GM18870 (cell line): Measurements from ENCODE around the gene USP7.

Experiments used
- ATAC-seq: cut with Tn5 transposase; IDR thresholded peaks from one replicate; pipeline ENCODE4 v1.9.1; 2021; ENCODE audit warnings: moderate library complexity; ENCODE audit not compliant: unreplicated experiment

Gene USP7

DNA sequence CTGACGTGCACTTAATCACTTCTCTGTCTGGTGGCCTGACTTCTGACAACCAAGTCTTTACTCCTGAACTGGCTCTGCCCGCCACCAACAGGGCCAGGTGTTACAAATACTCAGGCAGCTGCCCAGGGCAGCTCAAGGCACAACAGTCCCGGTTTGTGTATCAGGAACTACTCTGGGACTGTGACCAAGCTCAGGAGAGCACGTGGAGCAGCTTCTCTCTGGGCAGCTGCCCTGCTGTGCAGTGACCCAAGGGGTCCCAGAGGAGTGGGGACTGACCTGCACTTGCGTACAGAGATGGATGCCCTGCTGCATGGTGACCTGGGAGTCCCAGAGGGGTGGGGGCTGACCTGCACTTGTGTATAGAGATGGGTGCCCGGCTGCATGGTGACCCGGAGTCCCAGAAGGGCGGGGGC, 59.7 kb downstream of the USP7 start:
- no peak for ATAC-seq

DNA sequence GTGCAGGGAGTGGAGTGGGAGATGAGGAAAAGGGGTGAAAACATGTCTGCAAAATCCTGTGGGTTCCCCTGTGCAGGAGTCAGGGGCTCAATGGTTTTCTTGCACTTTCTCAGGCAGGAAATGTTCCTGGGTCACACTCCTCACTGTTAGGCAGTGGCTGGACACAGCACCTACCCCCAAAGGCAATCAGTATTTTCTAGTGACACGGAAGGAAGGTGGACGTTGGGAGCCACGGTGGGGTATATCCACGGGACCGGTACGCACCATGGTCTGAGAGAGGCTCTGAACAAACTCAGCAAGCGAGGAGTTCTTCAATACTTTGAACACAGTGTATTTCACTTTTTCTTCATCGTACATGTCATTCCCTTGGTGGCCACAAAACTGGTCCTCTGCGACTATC, 60.7 kb downstream of the USP7 start:
- no peak for ATAC-seq

DNA sequence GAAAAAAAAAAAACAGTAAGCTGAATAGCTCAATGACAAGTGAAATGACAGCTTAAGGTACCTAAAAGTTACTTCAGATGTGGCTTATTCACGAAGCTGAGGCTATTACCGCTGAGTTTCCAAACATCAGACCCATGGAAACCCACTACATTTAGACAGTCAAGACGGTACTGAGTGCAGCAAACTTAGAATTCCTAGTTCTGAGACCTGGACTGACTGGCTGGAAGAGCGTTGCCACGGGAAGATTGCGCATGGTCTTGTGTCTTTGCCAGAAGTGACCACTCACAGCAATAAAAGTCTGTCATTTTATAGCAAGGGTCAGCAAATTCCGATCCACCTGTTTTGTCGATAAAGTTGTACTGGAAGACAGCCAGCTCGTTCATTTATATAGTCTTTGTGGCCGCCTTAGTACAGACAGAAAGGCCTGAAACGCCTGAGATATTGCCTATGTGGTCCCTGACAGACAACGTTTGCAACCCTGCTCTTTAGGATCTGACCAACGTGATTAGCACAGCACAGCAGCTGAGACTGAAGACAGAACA, 62.3 kb downstream of the USP7 start:
- no peak for ATAC-seq

DNA sequence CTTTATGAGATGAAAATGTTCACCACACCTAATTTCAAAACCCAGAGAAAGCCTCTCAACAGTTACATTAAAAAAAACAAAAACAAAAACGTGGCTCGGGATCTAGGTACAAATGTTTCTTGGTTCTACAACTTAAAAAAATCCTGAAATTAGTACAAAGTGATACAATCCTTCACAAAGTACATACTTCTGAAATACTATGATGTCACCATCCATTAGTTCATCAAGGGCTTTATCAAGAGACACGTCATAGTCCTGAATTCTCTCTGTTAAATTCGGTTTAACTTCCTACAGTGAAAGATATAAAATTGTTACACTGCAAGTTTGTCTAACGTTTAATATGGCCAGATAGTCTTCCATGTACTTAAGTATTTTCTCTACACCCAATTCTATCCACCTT, 63.4 kb downstream of the USP7 start:
- no peak for ATAC-seq

DNA sequence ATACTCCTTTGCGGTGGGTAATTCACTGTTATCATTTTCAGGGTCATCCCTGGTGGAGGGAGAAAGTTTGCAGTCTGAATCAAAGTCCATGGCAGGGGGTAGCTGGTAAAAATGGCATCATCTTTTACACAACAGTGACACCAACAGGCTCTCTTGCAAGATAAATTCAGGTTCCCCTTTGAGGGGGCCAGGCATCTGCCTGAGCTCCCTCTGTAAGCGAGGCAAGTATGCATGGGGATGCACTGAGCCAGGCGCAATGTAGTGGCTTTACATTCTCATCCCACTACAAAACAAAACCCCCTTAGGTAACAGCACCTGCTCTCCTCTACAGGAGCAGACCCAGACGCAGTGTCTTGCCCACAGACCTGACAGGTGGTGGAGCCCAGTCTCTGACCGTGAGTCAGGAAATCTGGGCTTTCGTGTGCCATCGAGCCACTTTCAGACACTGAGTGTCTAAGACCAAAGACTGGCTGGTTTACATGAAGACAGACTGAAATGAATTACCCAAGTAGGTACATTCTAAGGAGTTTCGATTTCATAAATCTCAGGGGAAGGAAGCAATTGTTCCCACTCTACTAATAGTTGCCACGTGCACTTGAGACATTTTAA, 63.9 kb downstream of the USP7 start:
- ATAC-seq, result no peak

DNA sequence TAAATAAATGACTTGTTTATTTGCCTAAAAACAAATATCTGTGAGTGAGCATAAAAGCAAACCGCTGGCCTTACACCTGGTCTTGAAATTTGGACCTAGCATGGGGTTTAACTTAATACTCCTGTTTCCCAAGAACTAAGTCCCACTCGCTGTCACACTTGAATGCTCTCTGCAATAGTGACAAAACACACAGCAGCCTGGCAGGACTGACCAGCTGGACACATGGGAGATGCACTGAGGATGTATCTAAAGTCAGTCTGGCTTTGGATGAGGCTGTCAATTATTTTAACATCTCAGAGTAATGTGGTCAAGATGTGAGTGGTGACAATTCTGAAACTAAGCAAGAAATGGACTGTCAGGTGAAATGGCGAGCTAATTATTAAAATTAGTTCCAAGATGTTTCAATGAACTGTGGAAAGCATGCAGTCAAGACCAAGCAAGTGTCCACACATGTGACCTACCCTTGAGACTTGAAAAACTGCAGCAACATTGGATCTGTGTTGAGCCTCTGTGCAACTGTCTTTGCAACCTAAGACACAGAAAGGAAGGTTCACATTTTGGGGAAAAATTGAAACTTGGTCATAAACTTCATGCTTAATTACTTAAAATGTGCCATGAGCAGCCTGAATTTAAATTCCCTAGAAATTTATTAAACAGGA, 64.9 kb downstream of the USP7 start:
- no peak for ATAC-seq

DNA sequence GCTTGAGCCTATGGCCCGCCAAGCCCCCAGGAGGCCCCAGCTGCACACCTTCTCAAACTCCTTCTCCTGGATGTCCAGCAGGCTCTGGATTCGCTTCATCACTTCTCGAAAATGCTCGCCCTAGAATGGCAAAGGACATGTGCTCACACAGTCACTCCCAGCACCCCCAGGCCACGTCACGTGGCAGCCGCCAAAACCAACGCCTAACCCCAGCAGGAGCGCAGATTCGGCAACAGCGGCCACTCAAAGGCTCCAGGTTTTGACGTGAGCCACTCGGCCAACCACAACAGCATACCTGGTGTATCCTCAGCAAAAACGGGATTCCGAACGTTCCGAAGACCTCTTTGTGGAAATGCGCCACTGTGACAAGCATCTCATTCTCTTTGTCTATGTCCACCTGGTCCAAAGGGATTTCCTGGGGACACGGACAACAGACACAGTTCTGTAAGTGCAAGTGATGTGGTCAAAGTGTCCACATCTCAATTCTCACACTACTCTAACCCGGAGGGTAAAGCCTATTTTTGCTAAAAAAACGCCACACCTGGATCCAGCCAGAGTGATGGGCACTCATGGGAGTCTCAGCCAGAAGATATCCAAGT, 68.9 kb downstream of the USP7 start:
- ATAC-seq, result no peak

DNA sequence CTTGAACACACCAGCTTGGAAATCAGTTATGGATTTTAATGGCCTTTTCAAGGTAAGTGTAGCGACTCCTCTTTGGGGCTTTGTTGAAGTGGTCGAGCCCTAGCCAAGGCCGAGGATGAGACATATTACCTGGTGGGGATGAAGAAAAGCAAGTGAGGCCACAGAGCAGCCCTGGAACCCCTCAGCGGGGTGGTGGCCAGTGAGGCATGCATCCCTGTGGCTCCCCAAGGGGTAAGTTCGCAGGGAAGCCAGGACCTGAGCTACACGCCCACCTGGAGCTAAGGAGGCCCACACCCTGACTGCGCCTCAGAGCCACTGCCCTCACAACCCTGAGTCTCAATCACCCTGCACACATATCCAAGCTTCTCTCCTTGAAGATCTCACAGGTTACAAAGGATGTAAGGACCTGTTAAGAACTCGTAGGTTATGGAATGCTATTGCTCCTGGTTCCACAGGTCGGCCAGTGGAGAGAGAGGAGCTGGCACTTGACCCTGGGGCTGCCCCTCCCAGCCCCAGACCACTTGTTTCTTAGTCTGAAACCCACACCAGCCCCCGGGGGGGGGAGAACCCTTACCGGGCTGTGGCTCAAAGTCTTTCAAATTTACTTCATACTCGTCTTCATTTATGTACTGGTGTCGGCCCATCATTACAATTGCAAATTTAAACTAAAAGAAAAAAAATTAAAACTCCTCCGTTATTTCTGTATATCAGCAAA, 69.6 kb downstream of the USP7 start:
- ATAC-seq, result no peak

DNA sequence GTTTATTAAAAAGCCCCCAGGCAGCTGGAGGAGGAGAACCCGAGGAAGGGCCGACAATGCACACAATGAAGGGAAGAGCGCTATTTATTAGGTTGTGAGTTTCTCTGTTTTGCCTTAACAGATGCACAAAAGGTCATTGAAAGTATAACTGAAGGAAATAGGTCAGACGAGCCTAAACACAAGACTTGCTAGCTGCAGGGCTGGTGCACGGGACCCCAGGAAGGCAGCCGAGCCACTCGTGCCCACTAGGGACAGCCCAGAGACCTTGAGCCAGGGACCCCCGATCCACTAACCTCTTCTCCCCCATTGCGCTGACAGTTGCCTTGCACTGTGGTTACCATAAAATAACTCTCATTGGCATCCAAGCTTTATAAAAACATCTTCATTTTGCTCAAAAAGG, 70.3 kb downstream of the USP7 start:
- no peak for ATAC-seq

DNA sequence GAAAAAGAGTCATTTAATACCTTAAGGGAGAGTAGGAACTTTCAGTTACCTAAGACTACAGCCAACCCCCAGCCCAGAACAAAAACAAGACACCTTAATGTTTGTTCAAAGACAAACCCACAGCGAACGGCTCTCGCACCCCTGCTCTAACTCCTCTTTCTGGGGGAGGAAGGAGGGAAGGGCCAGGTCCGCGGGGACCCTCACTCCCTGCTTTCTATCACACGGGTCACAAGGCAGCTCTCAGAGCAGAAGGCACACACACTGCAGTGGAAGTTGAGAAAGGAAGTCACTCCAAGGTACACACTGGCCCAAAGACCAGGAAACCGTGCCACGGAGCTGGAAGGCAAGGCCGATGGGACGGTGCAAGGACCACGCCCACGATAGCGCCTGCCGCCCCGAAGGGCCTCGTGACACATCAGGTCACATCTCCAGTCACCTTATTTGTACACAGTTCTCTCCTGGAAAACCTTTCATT, 71.6 kb downstream of the USP7 start:
- peak; percentile 25 for ATAC-seq

DNA sequence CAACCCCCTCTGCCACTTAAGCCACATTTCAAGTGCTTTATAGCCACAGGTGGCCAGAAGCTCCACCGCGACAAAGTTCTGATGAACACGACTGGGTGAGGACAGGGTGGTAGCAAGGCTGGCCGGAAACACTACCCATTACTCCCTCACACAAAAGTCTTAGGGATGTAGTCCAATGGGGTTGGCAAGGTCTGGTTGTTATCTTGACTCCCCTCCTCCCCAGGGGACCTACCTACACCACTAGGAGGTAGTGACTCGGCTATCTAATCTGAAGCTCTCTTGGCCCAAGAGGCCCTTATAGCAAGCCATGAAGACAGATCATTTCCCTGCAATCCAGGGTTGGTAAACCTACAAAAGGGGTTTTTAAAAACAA, 73.2 kb downstream of the USP7 start:
- ATAC-seq, result no peak

DNA sequence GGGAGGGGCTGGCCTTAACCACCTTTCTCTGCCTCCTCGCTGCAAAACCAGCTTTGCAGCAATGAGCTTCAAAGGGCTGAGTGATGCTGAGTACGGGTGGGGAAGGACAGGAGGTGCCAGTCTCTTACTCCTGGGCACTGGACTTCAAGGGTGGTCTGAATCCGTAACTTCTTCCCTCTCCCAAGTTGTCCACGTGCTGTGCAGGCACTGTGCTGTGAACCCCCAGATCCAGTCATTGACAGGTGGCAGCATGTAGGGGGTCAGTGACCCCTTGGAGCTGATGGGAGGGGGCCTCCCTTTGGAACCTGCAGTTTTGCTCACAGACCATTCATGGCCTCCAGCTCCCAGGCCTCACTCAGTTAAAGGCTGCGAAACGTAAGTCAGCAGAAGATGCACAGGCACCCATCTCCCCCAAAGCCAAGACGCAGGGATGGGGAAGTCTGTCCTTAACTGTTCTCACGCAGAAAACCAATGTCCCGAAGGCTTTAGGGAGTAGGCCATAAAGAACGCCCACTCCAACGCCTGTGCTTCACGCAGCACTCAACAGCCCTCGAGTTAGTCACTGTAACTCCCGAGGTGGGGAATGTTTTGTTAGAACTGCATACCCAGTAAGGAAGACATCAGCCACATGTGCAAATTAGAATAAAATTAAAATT, 73.7 kb downstream of the USP7 start:
- ATAC-seq, result no peak

DNA sequence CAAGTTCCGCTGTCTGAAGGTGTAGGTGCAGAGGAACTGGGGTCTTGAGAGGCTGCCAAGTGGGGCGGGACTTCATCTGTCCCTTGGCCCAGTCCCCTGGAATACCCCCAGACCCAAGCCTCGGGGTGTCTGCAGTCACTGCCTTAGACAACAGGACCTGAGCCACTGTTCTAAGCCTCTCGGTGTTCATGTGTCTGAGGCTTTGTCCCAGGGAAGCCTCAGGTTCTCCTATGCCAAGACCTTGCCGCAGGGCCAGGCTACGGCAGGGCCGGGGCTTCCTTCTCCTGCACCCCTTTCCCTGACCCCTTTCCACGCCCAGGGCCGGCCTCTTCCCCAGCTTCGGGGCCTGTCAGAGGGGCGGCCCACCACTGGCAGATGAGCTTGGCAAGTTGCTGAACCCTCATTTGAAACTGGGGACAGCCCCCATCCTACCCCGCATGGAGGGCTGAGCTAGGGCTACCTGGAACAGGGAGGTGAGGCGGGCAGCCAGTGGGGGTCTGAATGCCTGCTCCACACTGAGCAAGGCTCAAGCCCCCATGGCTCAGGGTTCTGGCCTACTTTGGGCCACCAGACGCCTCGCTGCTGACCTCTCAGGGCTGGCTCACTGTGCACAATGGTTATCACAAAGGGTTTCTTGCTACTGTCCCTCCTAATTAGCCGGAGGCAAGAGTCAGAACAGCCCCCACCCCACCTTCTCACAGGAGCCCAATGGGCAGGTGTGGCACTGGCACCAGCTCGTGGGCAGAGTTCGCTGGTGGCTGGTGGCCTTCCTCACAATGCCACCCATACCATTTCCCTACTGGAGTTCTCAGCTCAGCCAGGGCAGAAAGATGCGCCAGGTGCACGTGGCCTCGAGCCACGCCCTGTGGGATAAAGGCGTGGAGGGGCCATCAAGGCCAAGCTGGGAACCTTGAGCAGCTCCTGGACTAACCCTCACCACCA, 74.5 kb downstream of the USP7 start:
- ATAC-seq, result no peak

DNA sequence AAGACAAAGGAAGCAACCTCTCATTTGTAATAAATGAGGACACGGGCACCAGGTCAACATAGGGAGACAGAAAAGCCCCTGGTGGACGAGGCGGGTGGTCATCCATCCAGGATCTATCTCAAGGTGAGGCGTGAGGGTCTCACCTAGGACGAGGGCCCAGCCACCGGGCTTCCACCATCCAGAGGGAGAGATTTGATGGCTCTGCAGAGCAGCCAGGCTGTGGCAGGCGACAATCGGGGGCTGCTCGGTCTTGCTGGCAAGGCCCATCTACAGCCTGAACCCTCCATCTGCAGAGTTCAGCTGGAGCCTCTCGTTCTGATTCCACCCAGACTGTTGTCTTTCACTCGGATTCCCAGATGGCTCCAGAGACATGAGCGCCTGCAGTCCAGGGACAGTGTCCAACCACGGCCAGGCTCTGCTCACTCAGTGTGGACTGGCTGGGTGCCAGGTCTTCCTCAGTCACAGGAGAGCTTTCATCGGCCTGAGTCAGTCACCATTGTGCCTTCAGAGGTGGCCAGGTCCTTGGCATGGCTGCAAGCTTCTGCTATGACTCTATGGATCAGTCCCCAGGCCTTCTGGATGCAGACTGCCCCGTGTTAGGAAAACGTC, 75.7 kb downstream of the USP7 start:
- ATAC-seq, result no peak

DNA sequence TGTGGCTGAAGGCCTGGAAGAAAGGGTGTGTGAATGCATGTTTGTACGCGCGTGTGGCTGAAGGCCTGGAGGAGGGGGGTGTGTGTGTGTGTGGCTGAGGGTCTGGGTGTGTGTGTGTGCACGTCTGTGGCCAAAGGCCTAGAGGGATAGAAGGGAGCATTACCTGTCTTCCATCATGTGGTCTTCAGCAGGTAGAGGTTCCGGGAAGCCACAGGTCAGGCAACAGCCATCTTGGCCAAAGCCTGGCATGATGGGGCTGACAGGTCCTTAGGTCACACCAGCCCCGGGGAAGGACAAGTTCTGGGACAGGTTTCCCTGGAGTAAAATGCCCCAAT, 76.3 kb downstream of the USP7 start:
- ATAC-seq, result no peak

DNA sequence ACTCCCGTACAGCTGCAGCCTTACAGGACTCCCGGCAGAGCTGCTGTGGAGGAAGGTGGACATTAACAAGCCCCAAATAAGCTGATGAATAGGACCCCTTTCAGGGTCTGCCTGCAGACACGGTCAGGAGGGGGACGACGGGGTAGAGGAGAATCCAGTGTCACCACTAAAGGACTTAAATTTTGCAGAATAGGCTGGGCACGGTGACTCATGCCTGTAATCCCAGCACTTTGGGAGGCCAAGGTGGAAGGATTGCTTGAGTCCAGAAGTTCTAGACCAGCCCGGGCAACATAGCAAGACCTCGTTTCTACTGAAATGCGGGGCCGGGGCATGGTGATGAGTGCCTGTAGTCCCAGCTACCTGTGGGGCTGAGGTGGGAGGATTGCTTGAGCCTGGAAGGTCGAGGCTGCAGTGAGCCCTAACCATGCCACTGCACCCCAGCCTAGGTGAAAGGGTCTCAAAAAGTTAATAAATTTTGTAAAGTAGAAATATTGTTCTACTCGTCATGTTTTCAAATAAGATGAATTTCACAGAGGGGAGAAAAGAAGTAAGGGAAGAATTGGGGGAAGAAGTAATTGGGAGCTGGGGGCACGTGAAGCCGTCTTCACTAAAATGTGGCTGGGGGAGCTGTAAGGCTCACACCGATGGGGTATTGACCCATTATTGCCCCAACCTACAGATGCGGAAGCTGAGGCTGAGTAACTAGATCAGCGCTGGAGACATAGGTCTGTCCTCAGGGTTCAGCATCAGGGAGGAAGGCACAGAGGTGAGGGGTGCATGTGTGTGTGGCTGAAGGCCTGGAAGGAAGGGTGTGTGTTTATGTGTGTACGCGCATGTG, 76.9 kb downstream of the USP7 start:
- ATAC-seq, result no peak

DNA sequence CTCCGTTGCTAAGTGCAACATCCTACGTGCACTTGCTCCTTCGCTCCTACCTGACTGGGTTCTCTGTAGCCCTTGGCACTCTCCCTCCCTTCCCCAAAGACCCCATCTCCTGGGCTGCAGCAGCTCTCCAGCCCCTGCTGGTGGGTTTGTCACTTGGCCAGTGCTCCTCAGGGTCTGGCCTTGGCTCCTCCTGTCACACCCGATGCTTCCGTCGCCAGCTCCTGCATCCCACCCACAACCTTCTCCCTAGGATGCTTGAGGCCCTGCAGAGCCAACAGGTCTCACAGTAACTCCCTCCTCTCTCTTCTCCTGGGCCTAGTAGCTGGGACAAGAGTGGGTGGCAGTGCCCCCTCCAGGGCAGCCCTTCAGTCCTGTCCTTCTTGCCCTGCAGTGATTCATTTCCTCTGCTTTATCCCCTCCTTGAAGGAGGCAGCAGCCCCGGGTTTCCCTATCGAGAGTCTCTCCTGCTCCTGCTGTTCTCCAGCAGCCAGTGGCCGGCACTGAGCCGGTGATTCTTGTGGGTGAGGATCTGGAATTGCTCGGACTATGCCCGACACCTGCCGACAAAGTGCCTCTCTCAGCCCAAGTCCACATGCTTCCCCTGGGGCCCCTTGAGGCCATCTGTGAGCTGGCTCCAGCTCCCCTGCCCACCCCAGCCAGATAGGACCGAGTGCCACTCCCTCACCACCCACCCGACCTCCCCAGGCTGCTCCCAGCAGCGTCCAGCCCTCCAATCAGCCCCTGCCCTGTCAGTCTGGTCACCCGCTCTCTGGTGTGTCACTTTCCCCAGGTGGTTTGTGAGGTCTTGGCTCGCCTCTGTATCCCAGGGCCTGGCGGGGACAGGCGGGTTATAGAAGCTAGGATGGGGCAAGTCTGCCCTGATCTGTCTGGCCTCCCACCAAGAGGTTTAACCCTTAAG, 77.8 kb downstream of the USP7 start:
- ATAC-seq, result no peak
